Measurements from ENCODE around the gene RBM18.

RBM18 gene

GRCh38 chr9:122218071-122218934, 46.3 kb downstream of the RBM18 start:
- Histone ChIP-seq H4K20me1 (ENCODE audit: insufficient read depth, low read length) (no peaks in the 10 kb centered on the region), H3K4me3 (ENCODE audit: low read depth, low read length, poor library complexity, severe bottlenecking) (no peak overlapping the region), H3K9me2 (ENCODE audit: low read depth, low read length) (no peaks in the 10 kb centered on the region), H3F3A (ENCODE audit: insufficient read depth, low read length) (no peaks in the 10 kb centered on the region), H3K36me3 (ENCODE audit: insufficient read depth, low read length) (no peaks in the 10 kb centered on the region), H3K27me3 (ENCODE audit: insufficient read depth, low read length) (peaks cover 7% of the 10 kb centered on the region; the same call in 1 of the 2 replicates), H3K4me2 (ENCODE audit: low read length) (no peak overlapping the region), H3K27ac (ENCODE audit: low read depth, low read length, poor library complexity, severe bottlenecking) (no peak overlapping the region), H3K79me2 (ENCODE audit: insufficient read depth, low read length) (no peaks in the 10 kb centered on the region), H3K4me1 (ENCODE audit: insufficient read depth, low read length, severe bottlenecking) (peaks cover 7% of the 10 kb centered on the region), H3K9me3 (ENCODE audit: low read length) (no peaks in the 10 kb centered on the region), H3K9ac (ENCODE audit: low read length) (no peak overlapping the region), H2AFZ (ENCODE audit: low read length) (no peak overlapping the region)
- TF ChIP-seq, protein P1, sequence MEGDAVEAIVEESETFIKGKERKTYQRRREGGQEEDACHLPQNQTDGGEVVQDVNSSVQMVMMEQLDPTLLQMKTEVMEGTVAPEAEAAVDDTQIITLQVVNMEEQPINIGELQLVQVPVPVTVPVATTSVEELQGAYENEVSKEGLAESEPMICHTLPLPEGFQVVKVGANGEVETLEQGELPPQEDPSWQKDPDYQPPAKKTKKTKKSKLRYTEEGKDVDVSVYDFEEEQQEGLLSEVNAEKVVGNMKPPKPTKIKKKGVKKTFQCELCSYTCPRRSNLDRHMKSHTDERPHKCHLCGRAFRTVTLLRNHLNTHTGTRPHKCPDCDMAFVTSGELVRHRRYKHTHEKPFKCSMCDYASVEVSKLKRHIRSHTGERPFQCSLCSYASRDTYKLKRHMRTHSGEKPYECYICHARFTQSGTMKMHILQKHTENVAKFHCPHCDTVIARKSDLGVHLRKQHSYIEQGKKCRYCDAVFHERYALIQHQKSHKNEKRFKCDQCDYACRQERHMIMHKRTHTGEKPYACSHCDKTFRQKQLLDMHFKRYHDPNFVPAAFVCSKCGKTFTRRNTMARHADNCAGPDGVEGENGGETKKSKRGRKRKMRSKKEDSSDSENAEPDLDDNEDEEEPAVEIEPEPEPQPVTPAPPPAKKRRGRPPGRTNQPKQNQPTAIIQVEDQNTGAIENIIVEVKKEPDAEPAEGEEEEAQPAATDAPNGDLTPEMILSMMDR (IDR thresholded peaks at IDR 0.05; ENCODE audit: low read length), result no peak
- TF ChIP-seq EZH2 (IDR thresholded peaks at IDR 0.05; ENCODE audit: borderline replicate concordance, low read length), result no peak

GRCh38 chr9:122217640-122218039, 47.0 kb downstream of the RBM18 start:
- no peaks in the 10 kb centered on the region for H3K9me2 ChIP-seq (ENCODE audit: low read depth, low read length)
- H3F3A ChIP-seq (ENCODE audit: insufficient read depth, low read length), result no peaks in the 10 kb centered on the region
- H3K4me1 ChIP-seq (ENCODE audit: insufficient read depth, low read length, severe bottlenecking), result peaks cover 7% of the 10 kb centered on the region
- H3K4me3 ChIP-seq (ENCODE audit: low read depth, low read length, poor library complexity, severe bottlenecking), result no peak overlapping the region
- H3K79me2 ChIP-seq (ENCODE audit: insufficient read depth, low read length), result no peaks in the 10 kb centered on the region
- H3K4me2 ChIP-seq (ENCODE audit: low read length), result no peak overlapping the region
- no peak overlapping the region for H3K27ac ChIP-seq (ENCODE audit: low read depth, low read length, poor library complexity, severe bottlenecking)
- H3K9ac ChIP-seq (ENCODE audit: low read length), result no peak overlapping the region
- no peaks in the 10 kb centered on the region for H4K20me1 ChIP-seq (ENCODE audit: insufficient read depth, low read length)
- H2AFZ ChIP-seq (ENCODE audit: low read length), result no peak overlapping the region
- no peaks in the 10 kb centered on the region for H3K9me3 ChIP-seq (ENCODE audit: low read length)
- no peaks in the 10 kb centered on the region for H3K36me3 ChIP-seq (ENCODE audit: insufficient read depth, low read length)
- TF ChIP-seq, protein P1 (IDR thresholded peaks at IDR 0.05; ENCODE audit: low read length), result no peak
- TF ChIP-seq EZH2 (IDR thresholded peaks at IDR 0.05; ENCODE audit: borderline replicate concordance, low read length), result no peak
- H3K27me3 ChIP-seq (ENCODE audit: insufficient read depth, low read length), result peaks cover 4% of the 10 kb centered on the region; the same call in 1 of the 2 replicates

DNA sequence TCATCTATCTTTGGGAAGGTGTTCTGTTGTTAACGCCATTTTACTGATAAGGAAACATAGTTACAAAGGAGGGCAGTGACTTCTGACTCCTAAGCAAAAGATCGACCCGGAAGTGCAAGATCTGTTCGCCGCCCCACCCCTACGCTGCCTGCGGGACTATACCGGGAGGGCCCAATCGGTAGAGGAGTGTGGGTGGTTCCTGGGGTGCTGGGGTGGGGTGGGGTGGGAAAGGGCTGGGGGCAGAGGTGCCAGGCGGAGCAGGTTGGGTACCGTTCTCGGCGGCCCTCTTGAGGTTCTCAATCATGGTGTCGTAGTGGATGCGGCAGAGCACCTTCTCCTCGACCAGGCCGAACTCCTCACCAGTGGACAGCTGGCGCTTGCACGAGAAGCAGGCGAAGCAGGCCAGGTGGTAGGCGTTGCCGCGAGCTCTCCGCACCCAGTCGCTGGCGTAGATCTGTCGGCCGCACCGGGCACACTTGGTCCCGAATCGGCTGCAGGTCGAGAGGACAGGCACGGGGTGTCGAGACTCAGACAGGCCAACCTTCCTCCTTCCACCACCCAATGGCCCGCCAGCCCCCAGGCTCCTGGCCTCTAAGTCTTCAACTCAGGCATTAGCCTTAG, 47.7 kb downstream of the RBM18 start:
- no peaks in the 10 kb centered on the region for H3K79me2 ChIP-seq (ENCODE audit: insufficient read depth, low read length)
- no peak overlapping the region for H3K4me2 ChIP-seq (ENCODE audit: low read length)
- no peaks in the 10 kb centered on the region; the same call in 1 of the 2 replicates for H3K27me3 ChIP-seq (ENCODE audit: insufficient read depth, low read length)
- no peaks in the 10 kb centered on the region for H4K20me1 ChIP-seq (ENCODE audit: insufficient read depth, low read length)
- H3K4me1 ChIP-seq (ENCODE audit: insufficient read depth, low read length, severe bottlenecking), result peaks cover 7% of the 10 kb centered on the region
- no peak overlapping the region for H3K9ac ChIP-seq (ENCODE audit: low read length)
- no peaks in the 10 kb centered on the region for H3F3A ChIP-seq (ENCODE audit: insufficient read depth, low read length)
- no peaks in the 10 kb centered on the region for H3K9me3 ChIP-seq (ENCODE audit: low read length)
- no peak overlapping the region for H3K27ac ChIP-seq (ENCODE audit: low read depth, low read length, poor library complexity, severe bottlenecking)
- H2AFZ ChIP-seq (ENCODE audit: low read length), result no peak overlapping the region
- H3K4me3 ChIP-seq (ENCODE audit: low read depth, low read length, poor library complexity, severe bottlenecking), result no peak overlapping the region
- no peaks in the 10 kb centered on the region for H3K9me2 ChIP-seq (ENCODE audit: low read depth, low read length)
- TF ChIP-seq EZH2 (IDR thresholded peaks at IDR 0.05; ENCODE audit: borderline replicate concordance, low read length), result no peak
- TF ChIP-seq, protein P1 (IDR thresholded peaks at IDR 0.05; ENCODE audit: low read length), result no peak
- H3K36me3 ChIP-seq (ENCODE audit: insufficient read depth, low read length), result no peaks in the 10 kb centered on the region
